ENCODE data around the gene KIF1A. TPM values are rescaled to one million over a fixed set of nuclear protein-coding genes. Genes with fewer than 3 reads are reported as not detected.

Gene KIF1A
- total and polyA plus RNA-seq, 3 experiments from 2014 or later: 1.6 to 1.8 TPM; not detected in 1

GRCh38 chr2:240760121-240760520 is 59.9 kb downstream of the KIF1A start:
- CTCF ChIA-PET: no interaction called here

GRCh38 chr2:240759459-240759858 is 60.6 kb downstream of the KIF1A start:
- Mint-ChIP-seq H3K4me3 (no peak overlapping the region), H3K9me3 (no peaks in the 10 kb centered on the region), H3K27ac (no peak overlapping the region), H3K4me1 (no peaks in the 10 kb centered on the region), H3K27me3 (no peaks in the 10 kb centered on the region), H3K36me3 (no peaks in the 10 kb centered on the region)
- H3K27me3 ChIP-seq (ENCODE audit: insufficient read depth, low read length, poor library complexity, severe bottlenecking): no peaks in the 10 kb centered on the region
- no peaks in the 10 kb centered on the region for H3K36me3 ChIP-seq (ENCODE audit: insufficient read depth, low read length)
- CTCF ChIA-PET: no interaction called here
- POLR2A ChIA-PET: no interaction called here
- DNase-seq: no peak
- H3K4me1 ChIP-seq (ENCODE audit: insufficient read depth, low read length): no peaks in the 10 kb centered on the region
- H3K9me3 ChIP-seq (ENCODE audit: low read length): no peaks in the 10 kb centered on the region
- no peak overlapping the region for H3K4me3 ChIP-seq (ENCODE audit: low read length)
- no peak overlapping the region for H3K27ac ChIP-seq (ENCODE audit: low read depth, low read length)

More at GRCh38 chr2:240760121-240760520, 59.9 kb downstream of the KIF1A start:
- Histone ChIP-seq H3K36me3 (ENCODE audit: insufficient read depth, low read length) (no peaks in the 10 kb centered on the region), H3K4me1 (ENCODE audit: insufficient read depth, low read length) (no peaks in the 10 kb centered on the region), H3K27me3 (ENCODE audit: insufficient read depth, low read length, poor library complexity, severe bottlenecking) (no peaks in the 10 kb centered on the region), H3K4me3 (ENCODE audit: low read length) (no peak overlapping the region), H3K9me3 (ENCODE audit: low read length) (no peaks in the 10 kb centered on the region), H3K27ac (ENCODE audit: low read depth, low read length) (no peak overlapping the region)
- H3K27ac Mint-ChIP-seq: no peak overlapping the region
- H3K4me3 Mint-ChIP-seq: no peak overlapping the region
- POLR2A ChIA-PET: no interaction called here
- no peaks in the 10 kb centered on the region for H3K9me3 Mint-ChIP-seq
- H3K27me3 Mint-ChIP-seq: no peaks in the 10 kb centered on the region
- H3K36me3 Mint-ChIP-seq: no peaks in the 10 kb centered on the region
- no peaks in the 10 kb centered on the region for H3K4me1 Mint-ChIP-seq
- no peak for DNase-seq

GRCh38 chr2:240757086-240757614 is 62.9 kb downstream of the KIF1A start:
- no peak for DNase-seq
- Mint-ChIP-seq H3K9me3 (no peaks in the 10 kb centered on the region), H3K27ac (no peak overlapping the region), H3K27me3 (no peaks in the 10 kb centered on the region), H3K4me1 (no peaks in the 10 kb centered on the region), H3K36me3 (no peaks in the 10 kb centered on the region), H3K4me3 (no peak overlapping the region)
- Histone ChIP-seq H3K36me3 (ENCODE audit: insufficient read depth, low read length) (no peaks in the 10 kb centered on the region), H3K27ac (ENCODE audit: low read depth, low read length) (no peak overlapping the region), H3K4me1 (ENCODE audit: insufficient read depth, low read length) (no peaks in the 10 kb centered on the region), H3K9me3 (ENCODE audit: low read length) (no peaks in the 10 kb centered on the region), H3K27me3 (ENCODE audit: insufficient read depth, low read length, poor library complexity, severe bottlenecking) (no peaks in the 10 kb centered on the region), H3K4me3 (ENCODE audit: low read length) (no peak overlapping the region)
- POLR2A ChIA-PET: no interaction called here
- CTCF ChIA-PET: interaction anchor here (1.2 to 1.9 kb wide), 2 partner anchors 49 to 243 kb away, joined by 3 to 4 read pairs; no protein-coding TSS in a partner anchor

GRCh38 chr2:240752209-240752608 is 67.8 kb downstream of the KIF1A start:
- POLR2A ChIA-PET: no interaction called here

GRCh38 chr2:240750409-240750808 is 69.6 kb downstream of the KIF1A start:
- no peak overlapping the region for H3K4me3 ChIP-seq (ENCODE audit: low read length)
- POLR2A ChIA-PET: no interaction called here
- H3K27ac ChIP-seq (ENCODE audit: low read depth, low read length): no peak overlapping the region
- no peaks in the 10 kb centered on the region for H3K36me3 ChIP-seq (ENCODE audit: insufficient read depth, low read length)
- Mint-ChIP-seq H3K27ac (no peak overlapping the region), H3K27me3 (no peaks in the 10 kb centered on the region), H3K9me3 (no peaks in the 10 kb centered on the region), H3K4me3 (no peak overlapping the region), H3K4me1 (no peaks in the 10 kb centered on the region), H3K36me3 (no peaks in the 10 kb centered on the region)
- no peak for DNase-seq
- CTCF ChIA-PET: no interaction called here
- no peaks in the 10 kb centered on the region for H3K4me1 ChIP-seq (ENCODE audit: insufficient read depth, low read length)
- H3K9me3 ChIP-seq (ENCODE audit: low read length): no peaks in the 10 kb centered on the region
- H3K27me3 ChIP-seq (ENCODE audit: insufficient read depth, low read length, poor library complexity, severe bottlenecking): no peaks in the 10 kb centered on the region

More at GRCh38 chr2:240752209-240752608, 67.8 kb downstream of the KIF1A start:
- no peak overlapping the region for H3K4me3 Mint-ChIP-seq
- H3K4me1 Mint-ChIP-seq: no peaks in the 10 kb centered on the region
- H3K36me3 ChIP-seq (ENCODE audit: insufficient read depth, low read length): no peaks in the 10 kb centered on the region
- H3K9me3 Mint-ChIP-seq: no peaks in the 10 kb centered on the region
- no peak for DNase-seq
- H3K9me3 ChIP-seq (ENCODE audit: low read length): no peaks in the 10 kb centered on the region
- H3K27ac Mint-ChIP-seq: no peak overlapping the region
- no peaks in the 10 kb centered on the region for H3K27me3 Mint-ChIP-seq
- H3K4me1 ChIP-seq (ENCODE audit: insufficient read depth, low read length): no peaks in the 10 kb centered on the region
- no peak overlapping the region for H3K27ac ChIP-seq (ENCODE audit: low read depth, low read length)
- no peaks in the 10 kb centered on the region for H3K27me3 ChIP-seq (ENCODE audit: insufficient read depth, low read length, poor library complexity, severe bottlenecking)
- CTCF ChIA-PET: no interaction called here
- H3K4me3 ChIP-seq (ENCODE audit: low read length): no peak overlapping the region
- no peaks in the 10 kb centered on the region for H3K36me3 Mint-ChIP-seq

- Histone ChIP-seq H3K27me3 (ENCODE audit: insufficient read depth, low read length, poor library complexity, severe bottlenecking) (no peaks in the 10 kb centered on the region), H3K4me3 (ENCODE audit: low read length) (no peak overlapping the region), H3K4me1 (ENCODE audit: insufficient read depth, low read length) (no peaks in the 10 kb centered on the region), H3K9me3 (ENCODE audit: low read length) (no peaks in the 10 kb centered on the region), H3K36me3 (ENCODE audit: insufficient read depth, low read length) (no peaks in the 10 kb centered on the region), H3K27ac (ENCODE audit: low read depth, low read length) (no peak overlapping the region)
- H3K4me3 Mint-ChIP-seq: no peak overlapping the region
- ChIA-PET CTCF (no interaction called here), POLR2A (no interaction called here)
- no peaks in the 10 kb centered on the region for H3K36me3 Mint-ChIP-seq
- H3K4me1 Mint-ChIP-seq: no peaks in the 10 kb centered on the region
- no peak for DNase-seq
- no peak overlapping the region for H3K27ac Mint-ChIP-seq
- H3K9me3 Mint-ChIP-seq: no peaks in the 10 kb centered on the region
- H3K27me3 Mint-ChIP-seq: no peaks in the 10 kb centered on the region
Observed at GRCh38 chr2:240749516-240749915, 70.5 kb downstream of the KIF1A start.

- Histone ChIP-seq H3K36me3 (ENCODE audit: insufficient read depth, low read length) (no peaks in the 10 kb centered on the region), H3K27ac (ENCODE audit: low read depth, low read length) (no peak overlapping the region), H3K9me3 (ENCODE audit: low read length) (no peaks in the 10 kb centered on the region), H3K4me1 (ENCODE audit: insufficient read depth, low read length) (no peaks in the 10 kb centered on the region), H3K27me3 (ENCODE audit: insufficient read depth, low read length, poor library complexity, severe bottlenecking) (no peaks in the 10 kb centered on the region), H3K4me3 (ENCODE audit: low read length) (no peak overlapping the region)
- no peak overlapping the region for H3K27ac Mint-ChIP-seq
- H3K4me3 Mint-ChIP-seq: no peak overlapping the region
- peaks cover 0 to 4% of the 10 kb centered on the region in 2 donors for H3K27me3 Mint-ChIP-seq
- no peaks in the 10 kb centered on the region for H3K36me3 Mint-ChIP-seq
- POLR2A ChIA-PET: no interaction called here
- no peak for DNase-seq
- H3K9me3 Mint-ChIP-seq: no peaks in the 10 kb centered on the region
- CTCF ChIA-PET: interaction anchor here (1.6 kb wide), 1 partner anchor 8 kb away, joined by 5 read pairs; no protein-coding TSS in a partner anchor
- no peaks in the 10 kb centered on the region for H3K4me1 Mint-ChIP-seq
Observed at GRCh38 chr2:240747256-240747655, 72.8 kb downstream of the KIF1A start.

- no peak for DNase-seq
- Histone ChIP-seq H3K9me3 (ENCODE audit: low read length) (no peaks in the 10 kb centered on the region), H3K27ac (ENCODE audit: low read depth, low read length) (no peak overlapping the region), H3K4me3 (ENCODE audit: low read length) (no peak overlapping the region), H3K27me3 (ENCODE audit: insufficient read depth, low read length, poor library complexity, severe bottlenecking) (no peaks in the 10 kb centered on the region), H3K36me3 (ENCODE audit: insufficient read depth, low read length) (no peaks in the 10 kb centered on the region), H3K4me1 (ENCODE audit: insufficient read depth, low read length) (no peaks in the 10 kb centered on the region)
- Mint-ChIP-seq H3K27me3 (peaks cover 0 to 4% of the 10 kb centered on the region in 2 donors), H3K36me3 (no peaks in the 10 kb centered on the region), H3K27ac (no peak overlapping the region), H3K4me3 (no peak overlapping the region), H3K9me3 (no peaks in the 10 kb centered on the region), H3K4me1 (no peaks in the 10 kb centered on the region)
- POLR2A ChIA-PET: no interaction called here
- CTCF ChIA-PET: interaction anchor here (1.6 kb wide), 1 partner anchor 9 kb away, joined by 5 read pairs; no protein-coding TSS in a partner anchor
Observed at GRCh38 chr2:240746671-240747070, 73.3 kb downstream of the KIF1A start.
